A549 (cell line): Measurements from ENCODE around the gene MOSMO.
"Not testable (repeated sequence)": the region's sequence is repeated elsewhere in the genome, so short reads cannot be mapped to it uniquely, and the experiment has no call there.

Experiments
- CBX8 ChIP-seq: fragments of 200-600 bp; sonication (generic); IDR thresholded peaks from 2 replicates; pipeline ENCODE4 v1.6.1; 2016
- EP300 ChIP-seq, 2 experiments: fragments of >200 bp; sonication (Bioruptor Twin); formaldehyde crosslinking; IDR thresholded peaks; 2 replicates in 1 of 2; 3 replicates in 1 of 2; pipeline ENCODE4 v1.6.1; 2016 to 2017
- ESRRA ChIP-seq: fragments of 150-350 bp; IDR thresholded peaks from 2 replicates; pipeline ENCODE4 v1.6.1; 2014; ENCODE audit warnings: mild to moderate bottlenecking, low read length, borderline replicate concordance
- JUN ChIP-seq, 2 experiments: fragments of >200 bp; sonication (Bioruptor Twin); formaldehyde crosslinking; IDR thresholded peaks; 2 replicates in 1 of 2; 3 replicates in 1 of 2; pipeline ENCODE4 v1.6.1; 2016 to 2017
- TF ChIP-seq, protein P1 (sequence below): fragments of >200 bp; sonication (Bioruptor Twin); formaldehyde crosslinking; IDR thresholded peaks from 3 replicates; pipeline ENCODE4 v1.5.1; 2016

DNA sequence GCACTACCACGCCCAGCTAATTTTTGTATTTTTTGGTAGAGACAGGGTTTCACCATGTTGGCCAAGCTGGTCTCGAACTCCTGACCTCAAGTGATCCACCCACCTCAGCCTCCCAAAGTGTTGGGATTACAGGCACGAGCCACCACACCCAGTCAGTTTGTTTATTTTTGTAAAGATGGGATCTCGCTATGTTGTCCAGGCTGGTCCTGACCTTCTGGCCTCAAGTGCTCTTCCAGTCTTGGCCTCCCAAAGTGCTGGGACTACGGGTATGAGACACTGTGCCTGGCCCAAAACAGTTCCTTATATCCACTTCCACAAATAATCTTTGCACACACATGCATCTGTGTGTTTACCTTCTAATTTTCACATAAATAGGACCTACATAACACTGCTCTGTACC, 103.7 kb downstream of the MOSMO start:
- not testable (repeated sequence) for TF ChIP-seq ESRRA; JUN (IDR thresholded peaks at IDR 0.05); CBX8; EP300 (IDR thresholded peaks at IDR 0.05)
- TF ChIP-seq, protein P1, sequence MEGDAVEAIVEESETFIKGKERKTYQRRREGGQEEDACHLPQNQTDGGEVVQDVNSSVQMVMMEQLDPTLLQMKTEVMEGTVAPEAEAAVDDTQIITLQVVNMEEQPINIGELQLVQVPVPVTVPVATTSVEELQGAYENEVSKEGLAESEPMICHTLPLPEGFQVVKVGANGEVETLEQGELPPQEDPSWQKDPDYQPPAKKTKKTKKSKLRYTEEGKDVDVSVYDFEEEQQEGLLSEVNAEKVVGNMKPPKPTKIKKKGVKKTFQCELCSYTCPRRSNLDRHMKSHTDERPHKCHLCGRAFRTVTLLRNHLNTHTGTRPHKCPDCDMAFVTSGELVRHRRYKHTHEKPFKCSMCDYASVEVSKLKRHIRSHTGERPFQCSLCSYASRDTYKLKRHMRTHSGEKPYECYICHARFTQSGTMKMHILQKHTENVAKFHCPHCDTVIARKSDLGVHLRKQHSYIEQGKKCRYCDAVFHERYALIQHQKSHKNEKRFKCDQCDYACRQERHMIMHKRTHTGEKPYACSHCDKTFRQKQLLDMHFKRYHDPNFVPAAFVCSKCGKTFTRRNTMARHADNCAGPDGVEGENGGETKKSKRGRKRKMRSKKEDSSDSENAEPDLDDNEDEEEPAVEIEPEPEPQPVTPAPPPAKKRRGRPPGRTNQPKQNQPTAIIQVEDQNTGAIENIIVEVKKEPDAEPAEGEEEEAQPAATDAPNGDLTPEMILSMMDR: not testable (repeated sequence)
